Glomerular endothelial cell (primary cell): ENCODE measurements around the gene ECE1. TPM values are rescaled to one million over a fixed set of nuclear protein-coding genes. Genes with fewer than 3 reads are reported as not detected.
A peak's percentile ranks its signal among the peaks of the same experiment; 100 is the strongest.

Source experiments
- DNase-seq: peaks from one replicate; pipeline ENCODE4 v3.0.0-alpha.2; 2011; ENCODE audit warnings: low read depth, low spot score; ENCODE audit errors: extremely low read depth
- total RNA-seq: library from RNA; depleted of rRNA; stranded (reverse); fragments of >200 nt; gene quantifications from 2 replicates; pipeline ENCODE4 v1.2.3, GENCODE V29; 2015

The ECE1 gene
- total RNA-seq, 1 donor from 2014 or later = 740 TPM

- no peak for DNase-seq
Measured at GRCh38 chr1:21308847-21309652, 18.8 kb upstream of the ECE1 start.

GRCh38 chr1:21308330-21308729 is 18.1 kb upstream of the ECE1 start:
- DNase-seq = no peak

- DNase-seq = no peak
Measured at GRCh38 chr1:21307663-21308305, 17.5 kb upstream of the ECE1 start.

DNA sequence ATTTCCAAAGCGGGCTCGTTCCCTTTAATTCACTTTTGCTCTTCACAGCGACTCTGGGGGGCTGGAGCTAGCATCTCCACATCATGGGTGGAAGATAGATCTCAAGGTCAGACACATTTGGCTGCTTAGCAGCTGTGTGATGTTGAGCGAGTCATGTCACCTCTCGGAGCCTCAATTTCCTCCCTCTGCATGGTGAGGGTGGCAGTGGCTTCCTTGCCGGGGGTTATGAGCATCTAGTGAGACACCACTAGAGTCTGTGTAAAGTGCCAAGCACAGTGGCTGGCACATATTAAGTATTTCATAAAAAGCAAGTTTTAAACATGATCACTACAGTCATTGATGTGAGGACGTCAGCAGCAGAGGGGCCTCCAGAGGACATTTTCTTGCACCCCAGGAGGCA is 16.9 kb upstream of the ECE1 start:
- DNase-seq = no peak

- DNase-seq = no peak
Measured at GRCh38 chr1:21305900-21306189, 15.6 kb upstream of the ECE1 start.

DNA sequence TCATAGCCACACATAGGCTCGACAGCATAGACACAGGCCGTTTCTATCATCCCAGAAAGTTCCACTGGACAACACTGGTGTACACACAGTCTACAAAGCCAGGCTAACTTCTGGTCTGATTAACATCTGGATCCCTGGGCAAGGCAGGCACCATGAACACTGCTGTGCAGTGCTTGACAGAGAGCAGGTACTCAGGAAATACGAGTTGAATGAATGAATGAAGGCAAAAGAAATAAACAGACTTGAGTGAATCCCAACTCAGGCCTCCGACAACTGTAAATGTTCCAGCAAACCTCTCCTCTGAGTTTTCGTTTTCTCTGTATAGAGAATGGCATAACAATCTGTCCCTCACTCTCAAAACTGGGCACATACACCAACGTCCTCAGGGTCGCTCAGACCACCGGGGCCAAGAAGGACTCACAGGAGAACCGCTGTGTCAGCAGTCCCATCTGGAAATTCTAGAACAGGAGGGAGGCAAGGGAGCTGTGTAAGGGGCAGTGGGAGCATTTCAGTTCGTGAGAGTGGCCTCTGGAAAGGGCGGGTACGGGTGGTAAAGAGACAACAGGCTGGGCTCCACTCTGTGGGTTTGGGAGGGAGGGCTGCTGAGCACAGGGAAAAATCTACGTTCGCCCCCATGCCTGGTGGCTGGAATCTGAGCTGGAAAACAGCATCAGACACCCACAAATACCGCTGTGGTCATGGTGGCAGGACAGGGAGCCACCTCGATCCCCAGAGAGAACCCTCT is 15.1 kb upstream of the ECE1 start:
- DNase-seq = no peak

DNA sequence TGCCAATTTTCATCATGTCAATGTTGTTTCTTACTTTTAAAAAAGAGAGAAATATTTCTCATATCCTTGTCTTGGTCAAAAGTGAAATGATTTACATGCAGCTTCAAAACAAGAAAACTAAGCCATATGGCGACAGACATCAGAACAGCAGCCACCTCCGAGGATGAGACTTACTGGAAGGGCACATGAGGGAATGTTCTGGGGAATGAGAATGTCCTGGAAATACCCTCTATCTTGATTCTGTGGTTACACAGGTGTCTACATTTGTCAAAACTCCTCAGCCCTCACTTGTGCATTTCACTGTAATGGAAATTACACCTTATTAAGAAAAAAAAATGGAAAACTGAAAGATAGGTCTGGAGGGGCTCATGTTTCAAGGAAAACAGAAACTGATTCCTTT is 14.2 kb upstream of the ECE1 start:
- no peak for DNase-seq

GRCh38 chr1:21302747-21303715 is 12.8 kb upstream of the ECE1 start:
- peak; percentile 54 for DNase-seq

DNA sequence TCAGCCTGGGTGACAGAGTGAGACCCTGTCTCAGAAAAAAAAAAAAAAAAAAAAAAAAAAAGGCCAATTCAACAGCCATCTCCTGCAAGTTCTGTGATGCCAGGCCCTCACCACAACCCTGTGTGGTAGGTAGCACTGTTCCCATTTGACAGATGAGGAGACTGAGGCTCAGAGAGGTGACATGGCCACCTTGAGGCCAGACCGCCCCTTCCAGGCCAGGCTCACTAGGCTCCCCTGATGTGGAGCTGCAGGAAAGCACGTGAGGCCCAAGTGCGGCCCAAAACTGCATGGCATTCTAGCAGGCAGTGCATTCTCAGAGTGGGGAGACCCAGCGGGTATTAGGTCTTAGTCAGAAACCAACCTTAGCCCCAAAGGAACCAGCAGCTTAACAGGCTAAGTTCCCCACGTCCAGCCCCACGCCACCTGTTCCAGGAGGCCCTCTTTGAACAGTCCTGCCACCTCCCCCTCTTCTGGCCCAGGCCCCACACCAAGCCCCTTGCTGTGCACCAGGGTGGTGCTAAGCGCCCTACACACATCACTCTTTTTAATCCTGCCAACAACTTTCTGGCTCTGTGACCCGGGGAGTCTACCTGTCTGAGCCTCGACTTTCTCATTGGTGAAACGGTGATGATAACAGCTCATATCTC is 11.7 kb upstream of the ECE1 start:
- no peak for DNase-seq

- DNase-seq = no peak
Measured at GRCh38 chr1:21300774-21301173, 10.5 kb upstream of the ECE1 start.

DNA sequence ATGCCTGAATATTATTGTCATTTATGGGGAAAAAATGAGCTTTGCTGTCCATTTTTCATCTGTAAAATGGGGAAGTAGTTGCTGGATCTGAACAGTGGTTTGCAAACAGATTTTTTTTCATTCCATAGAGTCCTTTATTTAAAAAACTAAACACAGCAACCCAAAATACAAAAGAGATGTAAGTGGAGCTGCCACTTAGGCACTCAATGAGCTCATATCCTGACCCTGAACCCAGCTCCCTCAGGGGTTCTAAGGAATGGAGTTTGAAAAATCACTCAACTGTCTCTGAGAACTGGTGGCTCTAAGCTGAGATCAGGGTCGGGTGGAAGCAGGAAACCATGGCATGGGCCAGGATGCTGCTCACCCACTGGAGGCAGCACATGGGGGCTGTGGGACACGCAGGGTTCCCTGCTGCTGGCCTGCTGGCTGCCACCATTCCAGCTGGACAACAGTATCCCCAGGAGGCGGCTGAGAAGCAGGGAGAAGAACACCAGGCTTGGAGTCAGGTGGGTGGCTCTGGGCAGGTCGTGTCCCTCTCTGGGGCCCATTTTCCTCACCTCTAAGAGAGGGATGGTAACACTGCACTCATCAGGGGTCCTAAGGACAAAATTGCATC is 9.6 kb upstream of the ECE1 start:
- no peak for DNase-seq

DNA sequence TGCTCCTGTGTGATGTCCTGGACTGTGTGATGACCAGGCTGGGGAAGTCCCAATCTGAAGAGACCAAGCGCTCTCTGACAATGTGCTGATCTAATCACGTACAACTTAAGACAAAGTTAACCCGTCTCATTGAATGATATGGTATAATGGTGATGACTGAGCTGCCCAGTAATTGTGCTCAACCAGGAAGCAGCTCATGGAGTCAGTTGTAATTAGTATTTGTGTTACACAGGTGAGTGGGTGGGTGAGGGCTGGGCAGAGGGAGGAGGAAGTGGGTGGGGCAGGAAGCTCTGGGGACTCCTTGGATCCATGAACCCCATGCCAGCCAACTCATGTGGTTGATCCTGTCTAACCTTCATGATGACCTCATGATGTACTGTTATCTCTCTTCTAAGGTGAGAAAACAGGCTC is 8.7 kb upstream of the ECE1 start:
- DNase-seq = no peak

DNA sequence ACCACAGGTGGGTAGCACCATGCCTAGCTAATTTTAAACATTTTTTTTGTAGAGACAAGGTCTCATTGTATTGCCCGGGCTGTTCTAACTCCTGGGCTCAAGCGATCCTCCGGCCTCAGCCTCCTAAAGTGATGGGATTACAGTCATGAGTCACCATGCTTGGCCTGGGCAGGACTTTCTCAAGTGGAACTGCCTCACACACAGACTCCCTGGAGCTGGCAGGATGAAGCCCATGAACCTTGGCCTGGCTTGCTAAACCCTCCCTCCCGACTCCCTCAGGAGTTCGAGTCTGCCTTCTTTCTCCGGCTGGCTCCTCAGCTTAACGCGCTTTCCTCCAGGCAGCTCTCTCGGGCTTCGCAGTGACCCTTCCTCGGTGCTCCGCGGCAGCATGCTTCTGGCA is 7.7 kb upstream of the ECE1 start:
- no peak for DNase-seq

DNA sequence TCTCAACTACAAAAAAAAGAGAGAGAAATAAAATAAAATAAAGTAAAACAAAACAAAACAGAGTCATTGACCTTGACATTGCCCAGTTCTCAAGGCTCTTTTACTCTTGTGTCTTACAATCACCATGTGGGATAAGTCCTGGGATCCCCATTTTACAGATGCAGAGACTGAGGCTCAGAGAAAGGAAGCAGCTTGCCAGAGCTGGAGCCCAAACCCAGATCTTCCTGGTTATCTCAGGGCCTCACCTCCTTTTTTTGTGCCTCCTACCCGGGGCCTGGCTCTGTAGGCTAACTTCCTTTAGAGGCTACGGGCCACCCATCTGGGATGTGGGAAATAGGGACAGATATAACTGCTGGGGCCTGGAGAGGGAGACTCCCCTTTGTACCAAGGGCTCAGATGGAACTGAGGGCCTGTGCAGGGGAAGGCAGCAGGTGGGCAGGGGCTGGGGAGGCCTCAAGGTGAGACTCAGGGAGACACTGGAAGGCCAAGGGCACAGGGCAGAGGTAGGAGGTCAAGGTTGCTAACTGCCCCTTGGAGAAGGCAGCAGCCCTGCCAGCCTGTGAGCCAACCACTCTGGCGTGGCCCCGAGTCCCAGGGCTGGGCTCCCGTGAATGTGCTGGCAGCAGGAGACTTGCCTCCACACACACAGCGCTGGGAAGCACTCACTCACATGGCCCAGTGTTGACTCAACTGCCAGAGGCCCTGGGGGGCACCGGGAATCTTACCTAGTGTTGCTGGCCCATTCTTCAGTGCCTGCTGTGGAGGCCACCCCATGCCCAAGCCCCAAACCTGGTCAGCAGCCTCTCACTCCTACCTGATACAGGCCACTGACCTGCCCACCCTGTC is 6.5 kb upstream of the ECE1 start:
- DNase-seq = no peak

DNA sequence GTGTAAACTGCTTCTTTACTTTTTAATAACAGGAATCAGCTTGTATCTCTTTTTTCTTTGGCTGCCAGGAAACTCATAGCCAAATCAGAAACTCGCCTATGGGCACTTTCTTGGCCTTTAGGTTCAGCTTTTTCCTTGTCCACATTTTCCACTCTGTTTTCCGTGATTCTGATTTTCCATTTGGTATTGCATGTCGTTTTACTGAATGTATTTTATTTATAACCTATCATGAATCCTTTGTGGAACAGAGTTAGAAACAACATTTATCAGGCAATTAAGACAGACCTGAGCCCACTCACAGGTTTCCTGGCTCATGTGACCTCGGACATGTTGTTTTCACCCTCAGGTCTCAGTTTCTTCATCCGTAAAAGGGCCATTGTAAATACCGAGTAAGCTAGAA is 5.3 kb upstream of the ECE1 start:
- no peak for DNase-seq

DNA sequence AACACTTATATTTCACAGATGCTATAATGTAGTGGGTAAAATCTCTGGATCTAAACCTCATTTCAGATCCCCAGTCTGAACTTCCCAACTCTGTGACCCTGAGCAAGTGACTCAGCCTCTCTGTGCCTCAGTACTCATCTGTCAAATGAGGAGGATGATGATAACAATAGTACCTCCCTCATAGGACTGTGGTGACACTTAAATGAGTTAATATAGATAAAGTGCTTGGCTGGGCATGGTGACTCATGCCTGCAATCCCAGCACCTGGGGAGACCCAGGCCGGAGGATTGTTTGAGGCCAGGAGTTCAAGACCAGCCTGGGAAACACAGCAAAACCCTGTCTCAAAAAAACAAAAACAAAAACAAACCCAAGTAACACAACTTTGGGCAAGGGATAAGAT is 4.7 kb upstream of the ECE1 start:
- no peak for DNase-seq

DNA sequence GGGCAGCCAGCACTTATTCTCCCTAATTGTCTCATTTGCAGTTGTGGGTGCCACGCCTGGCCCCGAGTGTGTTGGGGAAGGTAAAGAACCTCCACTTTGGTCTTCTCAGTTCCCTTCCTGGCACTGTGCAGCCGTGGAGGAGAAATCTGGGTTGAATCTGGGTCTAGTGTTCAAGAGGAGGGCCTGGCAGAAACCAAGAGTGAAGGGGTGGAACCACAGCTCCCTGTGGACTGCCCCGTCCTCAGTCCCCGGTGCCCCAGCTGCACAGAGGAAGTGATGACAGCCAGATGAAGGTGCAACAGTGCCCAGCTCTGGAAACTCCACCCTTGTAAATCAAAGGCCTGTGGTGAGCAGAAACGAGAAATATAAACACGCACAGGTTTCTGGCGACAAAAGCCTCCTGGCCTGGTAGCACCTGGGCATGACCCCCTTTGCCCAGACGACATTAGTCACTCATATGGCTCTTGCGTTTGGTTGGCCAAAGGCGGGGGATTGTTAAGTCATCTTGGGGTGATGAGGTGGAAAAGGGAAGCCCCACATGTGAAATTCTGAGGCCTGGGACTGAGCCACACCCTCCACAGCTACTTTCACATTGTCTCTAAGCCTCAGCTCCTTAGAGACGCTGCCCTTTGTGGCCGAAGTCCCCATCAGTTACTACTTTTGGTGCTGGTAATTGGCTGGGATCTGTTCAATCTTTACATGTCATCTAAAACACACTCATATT is 4.2 kb upstream of the ECE1 start:
- DNase-seq = no peak

GRCh38 chr1:21293537-21294265 is 3.4 kb upstream of the ECE1 start:
- DNase-seq = no peak
